WTC11 (cell line): ENCODE measurements around the gene ATN1. TPM values are rescaled to one million over a fixed set of nuclear protein-coding genes. Genes with fewer than 3 reads are reported as not detected.

Experiments used
- ATAC-seq: fragments of 200-7000 bp; cut with Tn5 transposase; 2 replicates; pipeline ENCODE4 v1.10.0; 2021; ENCODE audit warnings: mild to moderate bottlenecking, moderate library complexity
- CTCF ChIA-PET: fragments of 300-600 bp; sonication (Branson Sonifier 250); formaldehyde crosslinking; loops from one replicate; lab custom pipeline; 2021; ENCODE audit warnings: antibody characterized with exemption; lab: Charles Lee
- POLR2A ChIA-PET: fragments of 350-600 bp; sonication (Branson Sonifier 250); formaldehyde crosslinking; loops from one replicate; lab custom pipeline; 2021; ENCODE audit warnings: antibody characterized with exemption; lab: Charles Lee
- DNase-seq: peaks from one replicate; pipeline ENCODE4 v3.0.0; 2021; ENCODE audit warnings: low spot score
- H3K27ac Mint-ChIP-seq: 2 replicates; pipeline ENCODE4 v1.8.0; 2021; ENCODE audit warnings: mixed read lengths
- H3K27me3 Mint-ChIP-seq: 2 replicates; pipeline ENCODE4 v1.8.0; 2021; ENCODE audit warnings: low read depth, mild to moderate bottlenecking, moderate library complexity, mixed read lengths
- H3K36me3 Mint-ChIP-seq: 2 replicates; pipeline ENCODE4 v1.8.0; 2021; ENCODE audit warnings: mixed read lengths
- H3K4me1 Mint-ChIP-seq: 2 replicates; pipeline ENCODE4 v1.8.0; 2022; ENCODE audit warnings: mixed read lengths
- H3K4me3 Mint-ChIP-seq: 2 replicates; pipeline ENCODE4 v1.8.0; 2021; ENCODE audit warnings: mild to moderate bottlenecking, moderate library complexity, mixed read lengths
- H3K9me3 Mint-ChIP-seq: 2 replicates; pipeline ENCODE4 v1.8.0; 2021; ENCODE audit warnings: mixed read lengths
- FOXP1 ChIP-seq: sonication (generic); formaldehyde crosslinking; IDR thresholded peaks from 2 replicates; pipeline ENCODE4 v1.8.0; 2022; ENCODE audit warnings: missing genetic modification reagents, mild to moderate bottlenecking, moderate library complexity, borderline replicate concordance
- GABPB1 ChIP-seq: sonication (generic); formaldehyde crosslinking; IDR thresholded peaks from 2 replicates; pipeline ENCODE4 v1.8.1; 2023; ENCODE audit warnings: mild to moderate bottlenecking, missing genetic modification reagents
- NFYB ChIP-seq: sonication (generic); formaldehyde crosslinking; conservative IDR thresholded peaks from 2 replicates; pipeline ENCODE4 v1.8.0; 2022; ENCODE audit warnings: low read depth, missing genetic modification reagents
- PRRX2 ChIP-seq: fragments of 250-450 bp; sonication (Bioruptor Pico); IDR thresholded peaks from 2 replicates; pipeline ENCODE4 v1.8.0; 2021; ENCODE audit warnings: mild to moderate bottlenecking
- RELA ChIP-seq: sonication (generic); formaldehyde crosslinking; IDR thresholded peaks from 2 replicates; pipeline ENCODE4 v1.8.1; 2022; ENCODE audit warnings: missing genetic modification reagents, mild to moderate bottlenecking, borderline replicate concordance
- RORB ChIP-seq: fragments of 250-450 bp; sonication (Bioruptor Pico); IDR thresholded peaks from 2 replicates; pipeline ENCODE4 v1.9.0; 2021; ENCODE audit warnings: mild to moderate bottlenecking
- SMAD3 ChIP-seq: sonication (generic); formaldehyde crosslinking; IDR thresholded peaks from 2 replicates; pipeline ENCODE4 v1.8.0; 2022; ENCODE audit warnings: missing genetic modification reagents, mild to moderate bottlenecking, borderline replicate concordance
- SP1 ChIP-seq: sonication (generic); formaldehyde crosslinking; conservative IDR thresholded peaks from 2 replicates; pipeline ENCODE4 v1.8.1; 2022; ENCODE audit warnings: missing genetic modification reagents
- ZNF138 ChIP-seq: sonication (generic); formaldehyde crosslinking; conservative IDR thresholded peaks from 2 replicates; pipeline ENCODE4 v1.8.1; 2022; ENCODE audit warnings: mild to moderate bottlenecking, moderate library complexity, missing genetic modification reagents
- ZNF219 ChIP-seq: sonication (generic); formaldehyde crosslinking; IDR thresholded peaks from 2 replicates; pipeline ENCODE4 v1.8.0; 2023; ENCODE audit warnings: missing genetic modification reagents, mild to moderate bottlenecking, borderline replicate concordance
- ZNF317 ChIP-seq: sonication (generic); formaldehyde crosslinking; IDR thresholded peaks from 2 replicates; pipeline ENCODE4 v1.8.1; 2023; ENCODE audit warnings: low read depth, mild to moderate bottlenecking, moderate library complexity, missing genetic modification reagents, borderline replicate concordance
- ZNF416 ChIP-seq: fragments of 250-450 bp; sonication (Bioruptor Pico); IDR thresholded peaks from 2 replicates; pipeline ENCODE4 v1.9.0; 2021; ENCODE audit warnings: mild to moderate bottlenecking, inconsistent platforms
- total RNA-seq: library from RNA; stranded (reverse); gene quantifications from 3 replicates; pipeline ENCODE4 v1.2.3, GENCODE V29; 2021
- TF ChIP-seq, protein P1 (sequence below): fragments of 250-450 bp; sonication (Bioruptor Pico); IDR thresholded peaks from 2 replicates; pipeline ENCODE4 v1.9.0; 2021; ENCODE audit warnings: mild to moderate bottlenecking
- TF ChIP-seq, protein P2 (sequence below): sonication (generic); formaldehyde crosslinking; IDR thresholded peaks from 2 replicates; pipeline ENCODE4 v1.8.0; 2022; ENCODE audit warnings: mild to moderate bottlenecking, missing genetic modification reagents
- TF ChIP-seq, protein P3 (sequence below): fragments of 250-450 bp; sonication (Bioruptor Pico); IDR thresholded peaks from 2 replicates; pipeline ENCODE4 v1.9.0; 2021; ENCODE audit warnings: mild to moderate bottlenecking
- TF ChIP-seq, protein P4 (sequence below): sonication (generic); formaldehyde crosslinking; IDR thresholded peaks from 2 replicates; pipeline ENCODE4 v1.8.0; 2022; ENCODE audit warnings: mild to moderate bottlenecking, missing genetic modification reagents
- TF ChIP-seq, protein P5 (sequence below): fragments of 250-450 bp; sonication (Bioruptor Pico); IDR thresholded peaks from 2 replicates; pipeline ENCODE4 v1.8.0; 2021; ENCODE audit warnings: mild to moderate bottlenecking
- TF ChIP-seq, protein P6 (sequence below): sonication (generic); formaldehyde crosslinking; IDR thresholded peaks from 2 replicates; pipeline ENCODE4 v1.8.1; 2022; ENCODE audit warnings: low read depth, mild to moderate bottlenecking, moderate library complexity, missing genetic modification reagents, borderline replicate concordance

The ATN1 gene
- total RNA-seq, 1 experiment from 2014 or later: 87.1 TPM

DNA sequence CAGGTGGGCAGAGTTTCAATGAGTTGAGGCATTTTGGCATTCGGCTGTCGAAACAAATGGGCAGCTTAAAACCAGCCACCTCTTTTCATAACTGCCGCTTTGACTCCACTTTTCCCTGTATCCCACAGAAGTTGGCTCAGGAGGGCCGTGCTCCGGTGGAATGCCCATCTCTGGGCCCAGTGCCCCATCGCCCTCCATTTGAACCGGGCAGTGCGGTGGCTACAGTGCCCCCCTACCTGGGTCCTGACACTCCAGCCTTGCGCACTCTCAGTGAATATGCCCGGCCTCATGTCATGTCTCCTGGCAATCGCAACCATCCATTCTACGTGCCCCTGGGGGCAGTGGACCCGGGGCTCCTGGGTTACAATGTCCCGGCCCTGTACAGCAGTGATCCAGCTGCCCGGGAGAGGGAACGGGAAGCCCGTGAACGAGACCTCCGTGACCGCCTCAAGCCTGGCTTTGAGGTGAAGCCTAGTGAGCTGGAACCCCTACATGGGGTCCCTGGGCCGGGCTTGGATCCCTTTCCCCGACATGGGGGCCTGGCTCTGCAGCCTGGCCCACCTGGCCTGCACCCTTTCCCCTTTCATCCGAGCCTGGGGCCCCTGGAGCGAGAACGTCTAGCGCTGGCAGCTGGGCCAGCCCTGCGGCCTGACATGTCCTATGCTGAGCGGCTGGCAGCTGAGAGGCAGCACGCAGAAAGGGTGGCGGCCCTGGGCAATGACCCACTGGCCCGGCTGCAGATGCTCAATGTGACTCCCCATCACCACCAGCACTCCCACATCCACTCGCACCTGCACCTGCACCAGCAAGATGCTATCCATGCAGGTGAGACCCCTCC, 10.8 kb downstream of the ATN1 start:
- Mint-ChIP-seq H3K4me3 (peak overlapping the region; percentile 69), H3K9me3 (no peaks in the 10 kb centered on the region), H3K27ac (peak overlapping the region; percentile 97), H3K36me3 (peaks cover 36% of the 10 kb centered on the region), H3K27me3 (no peaks in the 10 kb centered on the region), H3K4me1 (peaks cover 34% of the 10 kb centered on the region)
- CTCF ChIA-PET: interaction anchor here (0.9 to 6.9 kb wide), 15 partner anchors 7 to 175 kb away, joined by 3 to 93 read pairs (median 9); partner anchors contain the start of genes ATN1, CDCA3, ENO2 and LPCAT3
- DNase-seq (no peak), ATAC-seq (no peak)
- POLR2A ChIA-PET: interaction anchor here (1.0 to 4.3 kb wide), 12 partner anchors 8 to 173 kb away, joined by 3 to 44 read pairs (median 6); partner anchors contain the start of genes CDCA3, LPCAT3, SPSB2 and USP5
- TF ChIP-seq, protein P1, sequence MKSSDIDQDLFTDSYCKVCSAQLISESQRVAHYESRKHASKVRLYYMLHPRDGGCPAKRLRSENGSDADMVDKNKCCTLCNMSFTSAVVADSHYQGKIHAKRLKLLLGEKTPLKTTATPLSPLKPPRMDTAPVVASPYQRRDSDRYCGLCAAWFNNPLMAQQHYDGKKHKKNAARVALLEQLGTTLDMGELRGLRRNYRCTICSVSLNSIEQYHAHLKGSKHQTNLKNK: 0 out of 2 replicates have a peak, but pooled peaks have one; percentile 44
- TF ChIP-seq, protein P2, sequence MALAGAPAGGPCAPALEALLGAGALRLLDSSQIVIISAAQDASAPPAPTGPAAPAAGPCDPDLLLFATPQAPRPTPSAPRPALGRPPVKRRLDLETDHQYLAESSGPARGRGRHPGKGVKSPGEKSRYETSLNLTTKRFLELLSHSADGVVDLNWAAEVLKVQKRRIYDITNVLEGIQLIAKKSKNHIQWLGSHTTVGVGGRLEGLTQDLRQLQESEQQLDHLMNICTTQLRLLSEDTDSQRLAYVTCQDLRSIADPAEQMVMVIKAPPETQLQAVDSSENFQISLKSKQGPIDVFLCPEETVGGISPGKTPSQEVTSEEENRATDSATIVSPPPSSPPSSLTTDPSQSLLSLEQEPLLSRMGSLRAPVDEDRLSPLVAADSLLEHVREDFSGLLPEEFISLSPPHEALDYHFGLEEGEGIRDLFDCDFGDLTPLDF: no peak
- TF ChIP-seq SP1 (CRISPR knock-in tag) (no peak), PRRX2 (CRISPR knock-in tag) (no peak)
- TF ChIP-seq, protein P3, sequence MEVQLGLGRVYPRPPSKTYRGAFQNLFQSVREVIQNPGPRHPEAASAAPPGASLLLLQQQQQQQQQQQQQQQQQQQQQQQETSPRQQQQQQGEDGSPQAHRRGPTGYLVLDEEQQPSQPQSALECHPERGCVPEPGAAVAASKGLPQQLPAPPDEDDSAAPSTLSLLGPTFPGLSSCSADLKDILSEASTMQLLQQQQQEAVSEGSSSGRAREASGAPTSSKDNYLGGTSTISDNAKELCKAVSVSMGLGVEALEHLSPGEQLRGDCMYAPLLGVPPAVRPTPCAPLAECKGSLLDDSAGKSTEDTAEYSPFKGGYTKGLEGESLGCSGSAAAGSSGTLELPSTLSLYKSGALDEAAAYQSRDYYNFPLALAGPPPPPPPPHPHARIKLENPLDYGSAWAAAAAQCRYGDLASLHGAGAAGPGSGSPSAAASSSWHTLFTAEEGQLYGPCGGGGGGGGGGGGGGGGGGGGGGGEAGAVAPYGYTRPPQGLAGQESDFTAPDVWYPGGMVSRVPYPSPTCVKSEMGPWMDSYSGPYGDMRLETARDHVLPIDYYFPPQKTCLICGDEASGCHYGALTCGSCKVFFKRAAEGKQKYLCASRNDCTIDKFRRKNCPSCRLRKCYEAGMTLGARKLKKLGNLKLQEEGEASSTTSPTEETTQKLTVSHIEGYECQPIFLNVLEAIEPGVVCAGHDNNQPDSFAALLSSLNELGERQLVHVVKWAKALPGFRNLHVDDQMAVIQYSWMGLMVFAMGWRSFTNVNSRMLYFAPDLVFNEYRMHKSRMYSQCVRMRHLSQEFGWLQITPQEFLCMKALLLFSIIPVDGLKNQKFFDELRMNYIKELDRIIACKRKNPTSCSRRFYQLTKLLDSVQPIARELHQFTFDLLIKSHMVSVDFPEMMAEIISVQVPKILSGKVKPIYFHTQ (CRISPR knock-in tag): 0 out of 2 replicates have a peak, but pooled peaks have one; percentile 56

DNA sequence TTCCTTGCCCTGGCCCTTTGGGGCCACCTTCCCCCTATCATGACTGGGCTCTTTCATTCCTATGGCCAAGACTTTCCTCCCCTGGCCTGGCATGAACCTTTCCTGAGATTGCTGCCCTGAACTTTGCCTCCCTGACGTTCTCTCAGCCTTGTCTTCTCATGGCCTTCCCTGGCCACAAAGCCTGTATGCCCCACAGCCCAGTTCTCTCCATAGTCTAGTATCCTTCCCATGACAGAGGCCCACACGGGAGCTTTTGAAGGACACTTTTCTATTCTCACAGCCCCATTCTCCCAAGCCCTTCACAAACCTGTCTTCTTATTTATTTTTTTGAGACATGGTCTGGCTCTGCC, 11.4 kb downstream of the ATN1 start:
- peaks cover 30% of the 10 kb centered on the region for H3K36me3 Mint-ChIP-seq
- no peaks in the 10 kb centered on the region for H3K27me3 Mint-ChIP-seq
- ChIA-PET POLR2A (interaction anchor here (0.7 to 4.3 kb wide), 4 partner anchors 13 to 77 kb away, joined by 3 to 44 read pairs (median 4); partner anchors contain the start of gene SPSB2), CTCF (interaction anchor here (1.1 to 6.9 kb wide), 5 partner anchors 13 to 79 kb away, joined by 3 to 93 read pairs (median 31); partner anchors contain the start of genes ATN1, LPCAT3 and SPSB2)
- ATAC-seq (no peak), DNase-seq (no peak)
- peaks cover 34% of the 10 kb centered on the region for H3K4me1 Mint-ChIP-seq
- no peaks in the 10 kb centered on the region for H3K9me3 Mint-ChIP-seq
- TF ChIP-seq FOXP1 (CRISPR knock-in tag) (0 out of 2 replicates have a peak, but pooled peaks have one; percentile 15), ZNF416 (CRISPR knock-in tag) (0 out of 2 replicates have a peak, but pooled peaks have one; percentile 8), RELA (CRISPR knock-in tag) (no peak)
- peak overlapping the region; percentile 69 for H3K4me3 Mint-ChIP-seq
- H3K27ac Mint-ChIP-seq: peak overlapping the region; percentile 97

DNA sequence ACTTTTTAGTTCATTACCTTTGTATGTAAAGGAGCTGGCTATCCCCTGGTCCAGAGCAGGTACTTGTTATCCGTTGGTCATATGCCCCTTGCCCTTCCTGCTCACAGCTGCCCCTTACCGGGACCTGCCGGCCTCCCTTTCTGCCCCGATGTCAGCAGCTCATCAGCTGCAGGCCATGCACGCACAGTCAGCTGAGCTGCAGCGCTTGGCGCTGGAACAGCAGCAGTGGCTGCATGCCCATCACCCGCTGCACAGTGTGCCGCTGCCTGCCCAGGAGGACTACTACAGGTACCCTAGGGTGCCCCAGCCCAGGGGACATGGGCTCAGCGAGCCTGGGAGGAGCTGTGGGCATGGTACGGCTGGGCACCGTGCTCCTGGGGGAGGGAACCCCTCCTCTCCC, 13.5 kb downstream of the ATN1 start:
- H3K27ac Mint-ChIP-seq: no peak overlapping the region
- ChIA-PET POLR2A (interaction anchor here (0.8 kb wide), 2 partner anchors 16 to 28 kb away, joined by 3 read pairs; no protein-coding TSS in a partner anchor), CTCF (interaction anchor here (1.1 to 5.5 kb wide), 3 partner anchors 16 to 72 kb away, joined by 4 to 53 read pairs (median 4); partner anchors contain the start of gene SPSB2)
- no peak overlapping the region for H3K4me3 Mint-ChIP-seq
- peaks cover 15% of the 10 kb centered on the region for H3K36me3 Mint-ChIP-seq
- no peak for ATAC-seq
- no peaks in the 10 kb centered on the region for H3K27me3 Mint-ChIP-seq
- H3K9me3 Mint-ChIP-seq: no peaks in the 10 kb centered on the region
- peaks cover 51% of the 10 kb centered on the region for H3K4me1 Mint-ChIP-seq
- DNase-seq: no peak
- TF ChIP-seq ZNF317: no peak
- TF ChIP-seq, protein P4, sequence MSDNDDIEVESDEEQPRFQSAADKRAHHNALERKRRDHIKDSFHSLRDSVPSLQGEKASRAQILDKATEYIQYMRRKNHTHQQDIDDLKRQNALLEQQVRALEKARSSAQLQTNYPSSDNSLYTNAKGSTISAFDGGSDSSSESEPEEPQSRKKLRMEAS (CRISPR knock-in tag): no peak
- TF ChIP-seq, protein P3 (CRISPR knock-in tag): 0 out of 2 replicates have a peak, but pooled peaks have one; percentile 16
- no peak for TF ChIP-seq GABPB1 (CRISPR knock-in tag)
- TF ChIP-seq NFYB: no peak
- TF ChIP-seq ZNF219 (CRISPR knock-in tag): no peak
- TF ChIP-seq SMAD3 (CRISPR knock-in tag): no peak
- TF ChIP-seq, protein P5, sequence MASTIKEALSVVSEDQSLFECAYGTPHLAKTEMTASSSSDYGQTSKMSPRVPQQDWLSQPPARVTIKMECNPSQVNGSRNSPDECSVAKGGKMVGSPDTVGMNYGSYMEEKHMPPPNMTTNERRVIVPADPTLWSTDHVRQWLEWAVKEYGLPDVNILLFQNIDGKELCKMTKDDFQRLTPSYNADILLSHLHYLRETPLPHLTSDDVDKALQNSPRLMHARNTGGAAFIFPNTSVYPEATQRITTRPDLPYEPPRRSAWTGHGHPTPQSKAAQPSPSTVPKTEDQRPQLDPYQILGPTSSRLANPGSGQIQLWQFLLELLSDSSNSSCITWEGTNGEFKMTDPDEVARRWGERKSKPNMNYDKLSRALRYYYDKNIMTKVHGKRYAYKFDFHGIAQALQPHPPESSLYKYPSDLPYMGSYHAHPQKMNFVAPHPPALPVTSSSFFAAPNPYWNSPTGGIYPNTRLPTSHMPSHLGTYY: 0 out of 2 replicates have a peak, but pooled peaks have one; percentile 38
- TF ChIP-seq, protein P6, sequence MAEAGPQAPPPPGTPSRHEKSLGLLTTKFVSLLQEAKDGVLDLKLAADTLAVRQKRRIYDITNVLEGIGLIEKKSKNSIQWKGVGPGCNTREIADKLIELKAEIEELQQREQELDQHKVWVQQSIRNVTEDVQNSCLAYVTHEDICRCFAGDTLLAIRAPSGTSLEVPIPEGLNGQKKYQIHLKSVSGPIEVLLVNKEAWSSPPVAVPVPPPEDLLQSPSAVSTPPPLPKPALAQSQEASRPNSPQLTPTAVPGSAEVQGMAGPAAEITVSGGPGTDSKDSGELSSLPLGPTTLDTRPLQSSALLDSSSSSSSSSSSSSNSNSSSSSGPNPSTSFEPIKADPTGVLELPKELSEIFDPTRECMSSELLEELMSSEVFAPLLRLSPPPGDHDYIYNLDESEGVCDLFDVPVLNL (CRISPR knock-in tag): no peak
- TF ChIP-seq ZNF138: no peak
- peak; percentile 8; the same call in 1 of the 2 replicates for TF ChIP-seq RORB (CRISPR knock-in tag)
